GM23338 (cell line): ENCODE measurements around the gene CTNS. TPM values are rescaled to one million over a fixed set of nuclear protein-coding genes. Genes with fewer than 3 reads are reported as not detected.

Source experiments
- ATAC-seq: fragments of 200-7000 bp; cut with Tn5 transposase; 3 replicates; pipeline ENCODE4 v1.9.1; 2020
- DNase-seq: peaks from one replicate; pipeline ENCODE4 v3.0.0-alpha.2; 2015; ENCODE audit warnings: low spot score
- H2AFZ ChIP-seq: fragments of 200-600 bp; sonication (generic); 2 replicates; pipeline ENCODE4 v1.8.0; 2016; ENCODE audit warnings: antibody characterized with exemption, mild to moderate bottlenecking, moderate library complexity
- H3F3A ChIP-seq: fragments of 200-600 bp; sonication (generic); replicated peaks from 2 replicates; pipeline ENCODE4 v1.8.0; 2017; ENCODE audit warnings: antibody characterized with exemption, mixed run types, low read depth
- H3K27ac ChIP-seq: fragments of 200-600 bp; sonication (generic); 2 replicates; pipeline ENCODE4 v1.6.1; 2016; ENCODE audit warnings: low read depth
- H3K27me3 ChIP-seq: fragments of 200-600 bp; sonication (generic); 2 replicates; pipeline ENCODE4 v1.8.0; 2016; ENCODE audit warnings: mild to moderate bottlenecking, mixed run types, moderate library complexity; ENCODE audit not compliant: insufficient read depth
- H3K36me3 ChIP-seq: fragments of 200-600 bp; sonication (generic); 2 replicates; pipeline ENCODE4 v1.8.0; 2016; ENCODE audit warnings: mild to moderate bottlenecking; ENCODE audit not compliant: insufficient read depth
- H3K4me1 ChIP-seq: fragments of 200-600 bp; sonication (generic); 2 replicates; pipeline ENCODE4 v1.8.0; 2016; ENCODE audit warnings: mild to moderate bottlenecking, moderate library complexity; ENCODE audit not compliant: insufficient read depth
- H3K4me2 ChIP-seq: fragments of 200-600 bp; sonication (generic); 2 replicates; pipeline ENCODE4 v1.7.1; 2017; ENCODE audit warnings: mixed run types
- H3K4me3 ChIP-seq: fragments of 200-600 bp; sonication (generic); 2 replicates; pipeline ENCODE4 v1.6.1; 2016; ENCODE audit warnings: mixed run types
- H3K79me2 ChIP-seq: fragments of 200-600 bp; sonication (generic); replicated peaks from 2 replicates; pipeline ENCODE4 v1.8.0; 2017; ENCODE audit warnings: mild to moderate bottlenecking; ENCODE audit not compliant: insufficient read depth
- H3K9me2 ChIP-seq: fragments of 200-600 bp; sonication (generic); 2 replicates; pipeline ENCODE4 v1.8.0; 2017; ENCODE audit not compliant: insufficient read depth
- H4K20me1 ChIP-seq: fragments of 200-600 bp; sonication (generic); replicated peaks from 2 replicates; pipeline ENCODE4 v1.8.0; 2017; ENCODE audit warnings: mild to moderate bottlenecking; ENCODE audit not compliant: insufficient read depth
- H3K27ac Mint-ChIP-seq: 2 replicates; pipeline ENCODE4 v1.8.0; 2020; ENCODE audit warnings: inconsistent platforms, mild to moderate bottlenecking, moderate library complexity, mixed read lengths
- H3K27me3 Mint-ChIP-seq: 3 replicates; pipeline ENCODE4 v1.8.0; 2022; ENCODE audit warnings: low read depth, mild to moderate bottlenecking, moderate library complexity, mixed read lengths, inconsistent platforms; ENCODE audit not compliant: insufficient read depth, poor library complexity
- H3K36me3 Mint-ChIP-seq: 3 replicates; pipeline ENCODE4 v1.8.0; 2021; ENCODE audit warnings: low read depth, mild to moderate bottlenecking, inconsistent platforms, moderate library complexity, mixed read lengths
- H3K4me1 Mint-ChIP-seq: 3 replicates; pipeline ENCODE4 v1.8.0; 2020; ENCODE audit warnings: mild to moderate bottlenecking, inconsistent platforms, mixed read lengths
- H3K4me3 Mint-ChIP-seq: 3 replicates; pipeline ENCODE4 v1.8.0; 2021; ENCODE audit warnings: moderate library complexity, mild to moderate bottlenecking, inconsistent platforms, mixed read lengths
- H3K9me3 Mint-ChIP-seq: 3 replicates; pipeline ENCODE4 v1.8.0; 2020; ENCODE audit warnings: moderate library complexity, mild to moderate bottlenecking, inconsistent platforms, mixed read lengths
- EZH2 ChIP-seq: fragments of 200-600 bp; sonication (generic); IDR thresholded peaks from one replicate; pipeline ENCODE4 v1.8.0; 2017; ENCODE audit warnings: antibody characterized with exemption, mild to moderate bottlenecking, low read depth; ENCODE audit not compliant: unreplicated experiment
- EZH2phosphoT487 ChIP-seq: fragments of 200-600 bp; sonication (generic); IDR thresholded peaks from one replicate; pipeline ENCODE4 v1.8.1; 2018; ENCODE audit warnings: antibody characterized with exemption; ENCODE audit not compliant: unreplicated experiment
- STAT1 ChIP-seq: IDR thresholded peaks from one replicate; pipeline ENCODE4 v1.6.1; 2016; ENCODE audit warnings: antibody characterized with exemption; ENCODE audit not compliant: unreplicated experiment
- ZNF114 ChIP-seq: fragments of 250-450 bp; sonication (Bioruptor Pico); IDR thresholded peaks from 2 replicates; pipeline ENCODE4 v1.5.0; 2020; ENCODE audit warnings: mild to moderate bottlenecking, moderate library complexity
- polyA plus RNA-seq: library from polyadenylated mRNA; unstranded; fragments of >200 nt; fragmentation: Nextera tagmentation; extraction: Ambion mirVana; gene quantifications from 2 replicates; pipeline ENCODE4 v1.2.1, GENCODE V29; 2016
- total RNA-seq: library from RNA; depleted of rRNA; stranded (reverse); fragments of >200 nt; shearing (Covaris generic); gene quantifications from 2 replicates; pipeline ENCODE4 v1.2.3, GENCODE V29; 2014
- TF ChIP-seq, protein P1 (sequence below): fragments of 250-450 bp; sonication (Bioruptor Pico); IDR thresholded peaks from 2 replicates; pipeline ENCODE4 v1.5.0; 2020; ENCODE audit warnings: mild to moderate bottlenecking, moderate library complexity
- TF ChIP-seq, protein P2 (sequence below), 2 experiments: fragments of 200-600 bp in 1 of 2; sonication (generic) in 1 of 2; conservative IDR thresholded peaks; 2 replicates each; pipeline versions ENCODE4 v1.5.1 to v1.6.1; 2016 to 2017; ENCODE audit warnings: antibody characterized with exemption in 2 of 2, low read depth in 2 of 2, mild to moderate bottlenecking in 2 of 2, moderate library complexity in 1 of 2

The CTNS gene
- total and polyA plus RNA-seq, 2 experiments from 2014 or later, result 5.9 to 21.8 TPM

- TF ChIP-seq, protein P1, sequence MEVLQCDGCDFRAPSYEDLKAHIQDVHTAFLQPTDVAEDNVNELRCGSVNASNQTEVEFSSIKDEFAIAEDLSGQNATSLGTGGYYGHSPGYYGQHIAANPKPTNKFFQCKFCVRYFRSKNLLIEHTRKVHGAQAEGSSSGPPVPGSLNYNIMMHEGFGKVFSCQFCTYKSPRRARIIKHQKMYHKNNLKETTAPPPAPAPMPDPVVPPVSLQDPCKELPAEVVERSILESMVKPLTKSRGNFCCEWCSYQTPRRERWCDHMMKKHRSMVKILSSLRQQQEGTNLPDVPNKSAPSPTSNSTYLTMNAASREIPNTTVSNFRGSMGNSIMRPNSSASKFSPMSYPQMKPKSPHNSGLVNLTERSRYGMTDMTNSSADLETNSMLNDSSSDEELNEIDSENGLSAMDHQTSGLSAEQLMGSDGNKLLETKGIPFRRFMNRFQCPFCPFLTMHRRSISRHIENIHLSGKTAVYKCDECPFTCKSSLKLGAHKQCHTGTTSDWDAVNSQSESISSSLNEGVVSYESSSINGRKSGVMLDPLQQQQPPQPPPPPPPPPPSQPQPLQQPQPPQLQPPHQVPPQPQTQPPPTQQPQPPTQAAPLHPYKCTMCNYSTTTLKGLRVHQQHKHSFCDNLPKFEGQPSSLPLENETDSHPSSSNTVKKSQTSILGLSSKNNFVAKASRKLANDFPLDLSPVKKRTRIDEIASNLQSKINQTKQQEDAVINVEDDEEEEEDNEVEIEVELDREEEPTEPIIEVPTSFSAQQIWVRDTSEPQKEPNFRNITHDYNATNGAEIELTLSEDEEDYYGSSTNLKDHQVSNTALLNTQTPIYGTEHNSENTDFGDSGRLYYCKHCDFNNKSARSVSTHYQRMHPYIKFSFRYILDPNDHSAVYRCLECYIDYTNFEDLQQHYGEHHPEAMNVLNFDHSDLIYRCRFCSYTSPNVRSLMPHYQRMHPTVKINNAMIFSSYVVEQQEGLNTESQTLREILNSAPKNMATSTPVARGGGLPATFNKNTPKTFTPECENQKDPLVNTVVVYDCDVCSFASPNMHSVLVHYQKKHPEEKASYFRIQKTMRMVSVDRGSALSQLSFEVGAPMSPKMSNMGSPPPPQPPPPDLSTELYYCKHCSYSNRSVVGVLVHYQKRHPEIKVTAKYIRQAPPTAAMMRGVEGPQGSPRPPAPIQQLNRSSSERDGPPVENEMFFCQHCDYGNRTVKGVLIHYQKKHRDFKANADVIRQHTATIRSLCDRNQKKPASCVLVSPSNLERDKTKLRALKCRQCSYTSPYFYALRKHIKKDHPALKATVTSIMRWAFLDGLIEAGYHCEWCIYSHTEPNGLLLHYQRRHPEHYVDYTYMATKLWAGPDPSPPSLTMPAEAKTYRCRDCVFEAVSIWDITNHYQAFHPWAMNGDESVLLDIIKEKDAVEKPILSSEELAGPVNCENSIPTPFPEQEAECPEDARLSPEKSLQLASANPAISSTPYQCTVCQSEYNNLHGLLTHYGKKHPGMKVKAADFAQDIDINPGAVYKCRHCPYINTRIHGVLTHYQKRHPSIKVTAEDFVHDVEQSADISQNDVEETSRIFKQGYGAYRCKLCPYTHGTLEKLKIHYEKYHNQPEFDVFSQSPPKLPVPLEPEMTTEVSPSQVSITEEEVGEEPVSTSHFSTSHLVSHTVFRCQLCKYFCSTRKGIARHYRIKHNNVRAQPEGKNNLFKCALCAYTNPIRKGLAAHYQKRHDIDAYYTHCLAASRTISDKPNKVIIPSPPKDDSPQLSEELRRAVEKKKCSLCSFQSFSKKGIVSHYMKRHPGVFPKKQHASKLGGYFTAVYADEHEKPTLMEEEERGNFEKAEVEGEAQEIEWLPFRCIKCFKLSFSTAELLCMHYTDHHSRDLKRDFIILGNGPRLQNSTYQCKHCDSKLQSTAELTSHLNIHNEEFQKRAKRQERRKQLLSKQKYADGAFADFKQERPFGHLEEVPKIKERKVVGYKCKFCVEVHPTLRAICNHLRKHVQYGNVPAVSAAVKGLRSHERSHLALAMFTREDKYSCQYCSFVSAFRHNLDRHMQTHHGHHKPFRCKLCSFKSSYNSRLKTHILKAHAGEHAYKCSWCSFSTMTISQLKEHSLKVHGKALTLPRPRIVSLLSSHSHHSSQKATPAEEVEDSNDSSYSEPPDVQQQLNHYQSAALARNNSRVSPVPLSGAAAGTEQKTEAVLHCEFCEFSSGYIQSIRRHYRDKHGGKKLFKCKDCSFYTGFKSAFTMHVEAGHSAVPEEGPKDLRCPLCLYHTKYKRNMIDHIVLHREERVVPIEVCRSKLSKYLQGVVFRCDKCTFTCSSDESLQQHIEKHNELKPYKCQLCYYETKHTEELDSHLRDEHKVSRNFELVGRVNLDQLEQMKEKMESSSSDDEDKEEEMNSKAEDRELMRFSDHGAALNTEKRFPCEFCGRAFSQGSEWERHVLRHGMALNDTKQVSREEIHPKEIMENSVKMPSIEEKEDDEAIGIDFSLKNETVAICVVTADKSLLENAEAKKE (CRISPR knock-in tag), result no peak
- TF ChIP-seq, protein P2, sequence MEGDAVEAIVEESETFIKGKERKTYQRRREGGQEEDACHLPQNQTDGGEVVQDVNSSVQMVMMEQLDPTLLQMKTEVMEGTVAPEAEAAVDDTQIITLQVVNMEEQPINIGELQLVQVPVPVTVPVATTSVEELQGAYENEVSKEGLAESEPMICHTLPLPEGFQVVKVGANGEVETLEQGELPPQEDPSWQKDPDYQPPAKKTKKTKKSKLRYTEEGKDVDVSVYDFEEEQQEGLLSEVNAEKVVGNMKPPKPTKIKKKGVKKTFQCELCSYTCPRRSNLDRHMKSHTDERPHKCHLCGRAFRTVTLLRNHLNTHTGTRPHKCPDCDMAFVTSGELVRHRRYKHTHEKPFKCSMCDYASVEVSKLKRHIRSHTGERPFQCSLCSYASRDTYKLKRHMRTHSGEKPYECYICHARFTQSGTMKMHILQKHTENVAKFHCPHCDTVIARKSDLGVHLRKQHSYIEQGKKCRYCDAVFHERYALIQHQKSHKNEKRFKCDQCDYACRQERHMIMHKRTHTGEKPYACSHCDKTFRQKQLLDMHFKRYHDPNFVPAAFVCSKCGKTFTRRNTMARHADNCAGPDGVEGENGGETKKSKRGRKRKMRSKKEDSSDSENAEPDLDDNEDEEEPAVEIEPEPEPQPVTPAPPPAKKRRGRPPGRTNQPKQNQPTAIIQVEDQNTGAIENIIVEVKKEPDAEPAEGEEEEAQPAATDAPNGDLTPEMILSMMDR (conservative IDR thresholded peaks at IDR 0.05; ENCODE audit: low read depth in 2 of 2), result no peak
These were observed 45.5 kb downstream of the CTNS start (continued) for GRCh38 chr17:3682033-3682432.

- H3K4me3 ChIP-seq, result no peak overlapping the region
- peaks cover under 1% of the 10 kb centered on the region; the same call in 1 of the 2 replicates for H3F3A ChIP-seq
- H3K9me2 ChIP-seq, result no peaks in the 10 kb centered on the region
- ATAC-seq, result peak; percentile 83
- H2AFZ ChIP-seq, result no peak overlapping the region
- H3K9me3 Mint-ChIP-seq, result no peaks in the 10 kb centered on the region
- no peak overlapping the region for H3K4me3 Mint-ChIP-seq
- no peak for TF ChIP-seq EZH2
- TF ChIP-seq ZNF114 (CRISPR knock-in tag), result no peak
- TF ChIP-seq EZH2phosphoT487, result no peak
- TF ChIP-seq STAT1, result no peak
- TF ChIP-seq, protein P2 (conservative IDR thresholded peaks at IDR 0.05; ENCODE audit: low read depth in 2 of 2), result peak; percentile 94 to 100
- H3K27me3 Mint-ChIP-seq, result no peaks in the 10 kb centered on the region
- H3K27ac Mint-ChIP-seq, result no peak overlapping the region
- DNase-seq, result peak; percentile 82
- H3K36me3 Mint-ChIP-seq, result no peaks in the 10 kb centered on the region
- no peak overlapping the region for H3K4me2 ChIP-seq
- H3K36me3 ChIP-seq, result no peaks in the 10 kb centered on the region
- no peaks in the 10 kb centered on the region for H3K79me2 ChIP-seq
- H3K4me1 Mint-ChIP-seq, result peaks cover 3% of the 10 kb centered on the region; the same call in 2 of the 3 replicates
- no peaks in the 10 kb centered on the region for H4K20me1 ChIP-seq
- no peaks in the 10 kb centered on the region for H3K27me3 ChIP-seq
- no peak overlapping the region for H3K27ac ChIP-seq
- H3K4me1 ChIP-seq, result no peaks in the 10 kb centered on the region
These were observed 46.5 kb downstream of the CTNS start for GRCh38 chr17:3683054-3683511.
